Measurements from ENCODE around the gene MYBPHL.

The MYBPHL gene

DNA sequence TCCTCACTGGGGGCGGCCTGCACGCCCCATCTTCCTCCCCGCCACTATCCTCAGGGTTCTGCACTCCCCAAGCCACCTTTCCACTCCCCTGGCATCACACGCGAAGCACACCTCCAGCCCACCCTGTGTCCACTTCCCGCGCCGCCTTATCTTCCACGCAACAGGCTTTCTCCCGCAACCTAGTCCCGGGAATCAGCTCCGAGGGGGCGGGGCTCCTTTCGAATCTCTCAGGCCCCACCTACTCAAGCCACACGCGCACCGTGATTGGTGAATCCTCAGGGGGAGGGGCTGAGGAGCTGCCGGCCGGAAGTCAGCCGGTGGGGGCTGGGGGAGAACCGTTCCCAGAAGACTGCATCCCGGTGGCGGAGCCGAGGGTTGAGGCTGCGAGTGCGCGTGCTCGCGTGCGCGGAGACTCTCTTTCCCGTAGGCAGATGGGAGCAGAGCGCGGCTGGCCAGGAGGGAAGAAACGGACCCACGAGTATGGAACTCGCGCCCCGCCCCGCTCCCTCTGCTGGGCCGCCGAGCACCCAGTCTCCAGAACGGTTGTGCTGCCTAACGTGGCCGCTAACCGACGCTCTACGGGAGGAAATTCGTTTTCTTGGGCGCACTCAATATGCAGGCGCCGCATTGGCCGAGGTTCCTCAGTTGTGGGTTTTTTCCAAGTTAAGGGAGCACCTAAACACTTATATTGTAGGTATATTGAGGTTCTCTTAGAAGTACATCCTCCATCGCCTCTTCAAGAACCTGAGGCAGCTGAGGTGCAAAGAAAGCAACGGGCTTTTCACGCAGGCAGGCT is 23.7 kb downstream of the MYBPHL start, which contains the start of gene PSRC1:
Gene PSRC1 (minus strand): TSS at position 194 of the 796 bp plus-strand sequence.
- Histone ChIP-seq H3K36me3 (ENCODE audit: control insufficient read depth, insufficient read depth, low read length) (no peaks in the 10 kb centered on the region), H3K4me3 (replicated peaks; ENCODE audit: low read depth, low read length) (peak within 1 kb of the TSS; percentile 85), H3K27me3 (replicated peaks; ENCODE audit: control insufficient read depth, insufficient read depth, low read length) (no peaks in the 10 kb centered on the region)
- TF ChIP-seq, protein P1, sequence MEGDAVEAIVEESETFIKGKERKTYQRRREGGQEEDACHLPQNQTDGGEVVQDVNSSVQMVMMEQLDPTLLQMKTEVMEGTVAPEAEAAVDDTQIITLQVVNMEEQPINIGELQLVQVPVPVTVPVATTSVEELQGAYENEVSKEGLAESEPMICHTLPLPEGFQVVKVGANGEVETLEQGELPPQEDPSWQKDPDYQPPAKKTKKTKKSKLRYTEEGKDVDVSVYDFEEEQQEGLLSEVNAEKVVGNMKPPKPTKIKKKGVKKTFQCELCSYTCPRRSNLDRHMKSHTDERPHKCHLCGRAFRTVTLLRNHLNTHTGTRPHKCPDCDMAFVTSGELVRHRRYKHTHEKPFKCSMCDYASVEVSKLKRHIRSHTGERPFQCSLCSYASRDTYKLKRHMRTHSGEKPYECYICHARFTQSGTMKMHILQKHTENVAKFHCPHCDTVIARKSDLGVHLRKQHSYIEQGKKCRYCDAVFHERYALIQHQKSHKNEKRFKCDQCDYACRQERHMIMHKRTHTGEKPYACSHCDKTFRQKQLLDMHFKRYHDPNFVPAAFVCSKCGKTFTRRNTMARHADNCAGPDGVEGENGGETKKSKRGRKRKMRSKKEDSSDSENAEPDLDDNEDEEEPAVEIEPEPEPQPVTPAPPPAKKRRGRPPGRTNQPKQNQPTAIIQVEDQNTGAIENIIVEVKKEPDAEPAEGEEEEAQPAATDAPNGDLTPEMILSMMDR (IDR thresholded peaks at IDR 0.05; ENCODE audit: insufficient read depth, low read length, poor library complexity, severe bottlenecking) = peak; percentile 67
- DNase-seq (ENCODE audit: extremely low read depth, insufficient read length) = peak; percentile 89

DNA sequence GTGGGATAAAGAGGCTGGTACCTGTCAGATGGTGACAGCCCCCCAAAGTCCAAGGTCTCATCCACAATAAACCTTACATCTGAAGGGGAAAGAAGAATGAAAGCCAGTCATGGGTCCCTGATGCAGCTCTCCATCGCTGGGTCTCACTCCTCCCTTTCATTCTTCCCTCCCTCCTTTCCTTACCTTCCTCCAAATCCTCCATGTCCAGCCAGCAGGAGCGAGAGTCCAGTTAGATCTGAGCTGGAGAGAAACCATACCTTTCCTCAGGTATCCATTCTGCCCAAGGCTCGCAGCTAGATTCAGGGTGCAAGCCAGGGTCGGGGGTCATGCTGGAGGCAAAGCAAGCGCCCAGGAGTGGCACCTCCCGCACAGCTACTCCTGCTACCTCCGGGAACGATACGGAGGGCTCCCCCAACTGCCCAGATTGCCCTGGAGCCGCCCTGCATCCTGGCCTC is 24.3 kb downstream of the MYBPHL start:
- Histone ChIP-seq H3K4me3 (replicated peaks; ENCODE audit: low read depth, low read length) (peak overlapping the region; percentile 85), H3K36me3 (ENCODE audit: control insufficient read depth, insufficient read depth, low read length) (no peaks in the 10 kb centered on the region), H3K27me3 (replicated peaks; ENCODE audit: control insufficient read depth, insufficient read depth, low read length) (no peaks in the 10 kb centered on the region)
- no peak for DNase-seq (ENCODE audit: extremely low read depth, insufficient read length)
- TF ChIP-seq, protein P1 (IDR thresholded peaks at IDR 0.05; ENCODE audit: insufficient read depth, low read length, poor library complexity, severe bottlenecking) = no peak

DNA sequence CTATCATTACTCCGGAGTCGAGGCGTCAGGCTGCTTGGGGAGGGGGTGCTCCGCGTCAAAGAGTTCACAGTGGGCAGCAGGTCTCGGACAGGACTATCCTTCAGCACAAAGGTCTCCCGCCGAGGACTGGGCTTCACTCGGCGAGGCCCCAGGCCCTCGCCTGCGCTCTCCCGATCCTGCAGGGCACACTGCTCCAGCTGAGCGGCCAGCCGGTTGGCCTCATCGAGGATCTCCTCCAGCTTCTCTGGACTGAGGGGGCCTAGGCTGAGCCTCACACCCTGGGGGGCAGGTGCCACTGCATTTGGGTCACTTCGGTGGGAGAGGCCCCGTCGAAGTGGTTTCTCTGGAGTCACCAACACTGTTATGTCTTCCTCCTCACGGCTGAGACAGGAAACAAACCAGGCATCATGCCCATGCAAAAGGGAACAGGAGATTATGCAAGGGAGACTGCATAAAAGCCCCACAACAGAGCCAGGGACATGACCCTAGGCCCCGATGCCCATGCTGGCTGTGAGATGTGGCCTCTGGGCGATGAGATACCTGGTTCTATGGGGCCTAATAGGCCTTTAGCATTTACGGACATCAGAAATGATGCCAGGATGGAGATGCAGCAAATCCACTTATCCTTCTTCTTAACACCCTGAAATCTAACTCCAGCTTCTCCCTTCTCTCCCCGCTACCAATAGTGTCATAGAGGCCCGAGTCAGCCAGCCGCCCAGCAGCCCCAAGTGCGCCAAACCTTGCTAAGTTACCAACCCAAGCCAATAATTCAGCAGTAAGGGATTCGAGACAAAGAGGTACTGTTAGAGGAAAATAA is 24.9 kb downstream of the MYBPHL start:
- Histone ChIP-seq H3K36me3 (ENCODE audit: control insufficient read depth, insufficient read depth, low read length) (no peaks in the 10 kb centered on the region), H3K27me3 (replicated peaks; ENCODE audit: control insufficient read depth, insufficient read depth, low read length) (no peaks in the 10 kb centered on the region), H3K4me3 (replicated peaks; ENCODE audit: low read depth, low read length) (peak overlapping the region; percentile 85)
- TF ChIP-seq, protein P1 (IDR thresholded peaks at IDR 0.05; ENCODE audit: insufficient read depth, low read length, poor library complexity, severe bottlenecking) = no peak
- no peak for DNase-seq (ENCODE audit: extremely low read depth, insufficient read length)

DNA sequence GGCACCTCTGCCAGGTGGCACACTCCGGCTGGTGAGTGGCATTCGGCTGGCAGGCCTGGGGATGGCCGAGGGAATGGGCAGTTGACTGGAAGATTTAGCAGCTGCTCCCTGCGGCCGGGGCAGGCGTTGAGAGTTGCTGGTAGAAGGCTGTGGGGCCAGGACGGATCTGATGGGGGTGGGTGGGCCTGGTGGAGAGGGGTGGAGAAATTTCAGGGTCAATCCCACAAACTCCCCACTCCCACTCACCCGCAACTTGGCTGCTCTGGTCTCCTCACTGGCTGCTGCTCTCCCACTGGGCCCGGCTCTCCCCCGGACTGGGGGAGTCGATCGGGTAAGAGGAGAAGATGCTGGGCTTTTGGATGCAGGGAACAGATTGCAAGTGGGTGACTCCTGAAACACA is 25.9 kb downstream of the MYBPHL start:
- H3K4me3 ChIP-seq (replicated peaks; ENCODE audit: low read depth, low read length) = no peak overlapping the region
- H3K27me3 ChIP-seq (replicated peaks; ENCODE audit: control insufficient read depth, insufficient read depth, low read length) = no peaks in the 10 kb centered on the region
- H3K36me3 ChIP-seq (ENCODE audit: control insufficient read depth, insufficient read depth, low read length) = no peaks in the 10 kb centered on the region
- TF ChIP-seq, protein P1 (IDR thresholded peaks at IDR 0.05; ENCODE audit: insufficient read depth, low read length, poor library complexity, severe bottlenecking) = no peak
- DNase-seq (ENCODE audit: extremely low read depth, insufficient read length) = no peak

DNA sequence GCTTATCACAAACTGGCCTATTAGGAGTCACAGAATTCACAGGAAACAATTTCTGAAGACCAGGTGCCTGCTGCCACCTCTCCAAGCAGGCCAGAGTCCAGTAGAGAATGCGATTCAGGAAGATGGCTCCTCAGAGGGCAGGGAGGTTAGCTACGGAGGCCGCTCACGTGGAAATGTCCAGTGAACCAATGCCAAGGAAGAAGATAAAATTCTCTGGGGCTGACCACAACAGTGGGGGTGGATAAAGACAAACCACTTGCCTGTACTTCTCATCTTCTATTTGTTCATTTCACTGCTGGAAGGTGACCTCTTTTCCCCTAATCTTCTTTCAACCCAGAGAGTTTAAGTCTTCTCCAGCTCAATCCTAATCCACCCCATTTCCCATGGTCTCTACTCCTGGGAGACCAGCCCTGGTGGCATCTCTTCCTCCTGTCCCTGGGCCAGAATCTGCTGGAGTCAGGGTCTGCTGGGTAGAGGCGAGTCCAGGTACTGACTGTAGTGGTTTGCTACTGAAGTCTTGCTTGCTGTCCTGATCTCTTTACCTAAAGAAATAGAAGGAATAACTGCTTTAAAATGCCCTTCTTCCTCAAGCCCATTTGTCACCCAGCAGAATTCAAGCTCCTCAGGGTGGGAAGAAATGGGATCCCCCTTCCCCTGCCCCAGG is 27.1 kb downstream of the MYBPHL start:
- H3K4me3 ChIP-seq (replicated peaks; ENCODE audit: low read depth, low read length) = no peak overlapping the region
- no peak for DNase-seq (ENCODE audit: extremely low read depth, insufficient read length)
- H3K27me3 ChIP-seq (replicated peaks; ENCODE audit: control insufficient read depth, insufficient read depth, low read length) = no peaks in the 10 kb centered on the region
- TF ChIP-seq, protein P1 (IDR thresholded peaks at IDR 0.05; ENCODE audit: insufficient read depth, low read length, poor library complexity, severe bottlenecking) = no peak
- H3K36me3 ChIP-seq (ENCODE audit: control insufficient read depth, insufficient read depth, low read length) = no peaks in the 10 kb centered on the region
